Measurements from ENCODE around the gene SUCLG1.

- TF ChIP-seq POLR2A (IDR thresholded peaks at IDR 0.05; ENCODE audit: low read length), result no peak
- TF ChIP-seq GATA1 (IDR thresholded peaks at IDR 0.05; ENCODE audit: low read depth, low read length), result no peak
Observed at GRCh38 chr2:84395820-84396219, 63.3 kb downstream of the SUCLG1 start.

Measured in erythroblast (primary cell).